ENCODE data around the gene PPARD.

PPARD gene

GRCh38 chr6:35476004-35476403, 133.6 kb downstream of the PPARD start:
- DNase-seq (ENCODE audit: low read depth) = no peak
- TF ChIP-seq, protein P1, sequence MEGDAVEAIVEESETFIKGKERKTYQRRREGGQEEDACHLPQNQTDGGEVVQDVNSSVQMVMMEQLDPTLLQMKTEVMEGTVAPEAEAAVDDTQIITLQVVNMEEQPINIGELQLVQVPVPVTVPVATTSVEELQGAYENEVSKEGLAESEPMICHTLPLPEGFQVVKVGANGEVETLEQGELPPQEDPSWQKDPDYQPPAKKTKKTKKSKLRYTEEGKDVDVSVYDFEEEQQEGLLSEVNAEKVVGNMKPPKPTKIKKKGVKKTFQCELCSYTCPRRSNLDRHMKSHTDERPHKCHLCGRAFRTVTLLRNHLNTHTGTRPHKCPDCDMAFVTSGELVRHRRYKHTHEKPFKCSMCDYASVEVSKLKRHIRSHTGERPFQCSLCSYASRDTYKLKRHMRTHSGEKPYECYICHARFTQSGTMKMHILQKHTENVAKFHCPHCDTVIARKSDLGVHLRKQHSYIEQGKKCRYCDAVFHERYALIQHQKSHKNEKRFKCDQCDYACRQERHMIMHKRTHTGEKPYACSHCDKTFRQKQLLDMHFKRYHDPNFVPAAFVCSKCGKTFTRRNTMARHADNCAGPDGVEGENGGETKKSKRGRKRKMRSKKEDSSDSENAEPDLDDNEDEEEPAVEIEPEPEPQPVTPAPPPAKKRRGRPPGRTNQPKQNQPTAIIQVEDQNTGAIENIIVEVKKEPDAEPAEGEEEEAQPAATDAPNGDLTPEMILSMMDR (IDR thresholded peaks at IDR 0.05; ENCODE audit: low read length, missing control alignments) = no peak
- no peak overlapping the region for H3K4me3 ChIP-seq (replicated peaks; ENCODE audit: low read depth, low read length)

GRCh38 chr6:35477028-35477427, 134.7 kb downstream of the PPARD start:
- H3K4me3 ChIP-seq (replicated peaks; ENCODE audit: low read depth, low read length) = no peak overlapping the region
- TF ChIP-seq, protein P1 (IDR thresholded peaks at IDR 0.05; ENCODE audit: low read length, missing control alignments) = no peak
- no peak for DNase-seq (ENCODE audit: low read depth)

Data from fibroblast of pulmonary artery (primary cell).